Pulmonary artery endothelial cell (primary cell): ENCODE measurements around the gene OLIG2. TPM values are rescaled to one million over a fixed set of nuclear protein-coding genes. Genes with fewer than 3 reads are reported as not detected.

Experiments used
- DNase-seq: peaks from one replicate; pipeline ENCODE4 v3.0.0-alpha.2; 2011; ENCODE audit warnings: low read depth, low spot score
- total RNA-seq: library from RNA; depleted of rRNA; stranded (reverse); fragments of >200 nt; gene quantifications from 2 replicates; pipeline ENCODE4 v1.2.3, GENCODE V29; 2014

OLIG2 gene
- total RNA-seq, 1 donor from 2014 or later = not detected

GRCh38 chr21:33032434-33033047 is 6.8 kb downstream of the OLIG2 start:
- no peak for DNase-seq

GRCh38 chr21:33033094-33033951 is 7.6 kb downstream of the OLIG2 start:
- no peak for DNase-seq

- no peak for DNase-seq
Observed at GRCh38 chr21:33033961-33034413, 8.3 kb downstream of the OLIG2 start.

- no peak for DNase-seq
Observed at GRCh38 chr21:33035147-33035546, 9.4 kb downstream of the OLIG2 start.

GRCh38 chr21:33036430-33037162 is 10.9 kb downstream of the OLIG2 start:
- DNase-seq = peak; percentile 63

GRCh38 chr21:33037501-33037900 is 11.8 kb downstream of the OLIG2 start:
- DNase-seq = no peak

- DNase-seq = no peak
Observed at GRCh38 chr21:33039536-33039935, 13.8 kb downstream of the OLIG2 start.

GRCh38 chr21:33040215-33040614 is 14.5 kb downstream of the OLIG2 start:
- DNase-seq = no peak

GRCh38 chr21:33041981-33042380 is 16.2 kb downstream of the OLIG2 start:
- DNase-seq = no peak

- peak; percentile 60 for DNase-seq
Observed at GRCh38 chr21:33042812-33043211, 17.1 kb downstream of the OLIG2 start.

GRCh38 chr21:33046455-33046854 is 20.7 kb downstream of the OLIG2 start:
- DNase-seq = no peak

GRCh38 chr21:33047231-33047630 is 21.5 kb downstream of the OLIG2 start:
- DNase-seq = no peak

GRCh38 chr21:33051925-33052324 is 26.2 kb downstream of the OLIG2 start:
- DNase-seq = no peak

GRCh38 chr21:33053951-33054350 is 28.2 kb downstream of the OLIG2 start:
- no peak for DNase-seq

GRCh38 chr21:33055991-33056390 is 30.3 kb downstream of the OLIG2 start:
- no peak for DNase-seq

- DNase-seq = no peak
Observed at GRCh38 chr21:33057385-33057940, 31.7 kb downstream of the OLIG2 start.

- DNase-seq = no peak
Observed at GRCh38 chr21:33058527-33058926, 32.8 kb downstream of the OLIG2 start.

GRCh38 chr21:33058957-33059356 is 33.2 kb downstream of the OLIG2 start:
- no peak for DNase-seq

- no peak for DNase-seq
Observed at GRCh38 chr21:33059380-33059841, 33.7 kb downstream of the OLIG2 start.

- no peak for DNase-seq
Observed at GRCh38 chr21:33061233-33061632, 35.5 kb downstream of the OLIG2 start.

GRCh38 chr21:33063375-33063883 is 37.7 kb downstream of the OLIG2 start:
- no peak for DNase-seq
